Aorta (tissue), 5 donors: ENCODE results near the gene RIPOR1. TPM values are rescaled to one million over a fixed set of nuclear protein-coding genes. Genes with fewer than 3 reads are reported as not detected.
A peak's percentile ranks its signal among the peaks of the same experiment; 100 is the strongest.

Experiments used
- ATAC-seq: fragments of 200-7000 bp; cut with Tn5 transposase; one replicate; pipeline ENCODE4 v1.9.1; 2022; ENCODE audit warnings: moderate library complexity; ENCODE audit not compliant: low FRiP score
- DNase-seq, 2 donors: peaks; one replicate each; pipeline ENCODE4 v3.0.0-alpha.2; 2020
- H3K27ac ChIP-seq, 2 donors: one replicate each; pipeline ENCODE4 v1.5.1; 2013; ENCODE audit warnings: low read length in 2 of 2, mild to moderate bottlenecking in 2 of 2, moderate library complexity in 2 of 2, control low read depth in 1 of 2, inconsistent platforms in 1 of 2, low read depth in 1 of 2
- H3K27me3 ChIP-seq, 2 donors: one replicate each; pipeline ENCODE4 v1.6.1; 2013; ENCODE audit warnings: control low read depth in 1 of 2, low read length in 1 of 2, mild to moderate bottlenecking in 1 of 2, moderate library complexity in 1 of 2; ENCODE audit not compliant: insufficient read depth in 2 of 2, control insufficient read depth in 1 of 2
- H3K36me3 ChIP-seq, 2 donors: one replicate each; pipeline ENCODE4 v1.6.1; 2013; ENCODE audit warnings: control low read depth in 1 of 2, low read length in 1 of 2, mild to moderate bottlenecking in 1 of 2; ENCODE audit not compliant: insufficient read depth in 2 of 2, control insufficient read depth in 1 of 2
- H3K4me1 ChIP-seq, 2 donors: one replicate each; pipeline ENCODE4 v1.6.1; 2013; ENCODE audit warnings: low read length in 2 of 2, control low read depth in 1 of 2, mild to moderate bottlenecking in 1 of 2, moderate library complexity in 1 of 2; ENCODE audit not compliant: insufficient read depth in 2 of 2, control insufficient read depth in 1 of 2
- H3K4me3 ChIP-seq, 2 donors: one replicate each; pipeline ENCODE4 v1.5.1; 2013; ENCODE audit warnings: low read length in 2 of 2, control low read depth in 1 of 2, mild to moderate bottlenecking in 1 of 2
- H3K9me3 ChIP-seq: one replicate; pipeline ENCODE4 v1.6.1; 2013; ENCODE audit warnings: mild to moderate bottlenecking, low read length; ENCODE audit not compliant: control insufficient read depth
- WGBS, 2 donors: extraction: QIAGEN DNeasy Blood & Tissue Kit; methylation state at CpG; one replicate each; pipeline ENCODE4 v1.1.7; 2013; 5-methylcytosine and 5-hydroxymethylcytosine counted together
- intact Hi-C, 2 donors: fragments of 100-400 bp; cut with DNase I; formaldehyde crosslinking; loops; one replicate each; pipeline versions ENCODE4 v1.14.2 to v1.15.0; 2022
- polyA plus RNA-seq, 2 donors: library from polyadenylated mRNA; stranded (reverse); fragments of 200-250 nt; gene quantifications; one replicate each; pipeline ENCODE4 v1.2.3, GENCODE V29; 2013
- total RNA-seq, 2 donors: library from RNA; stranded (reverse); fragmentation: NEBNext Ultra II Directional; extraction: Animal tissue kit (Norgen Biotek cat#: 25700); gene quantifications; one replicate each; pipeline ENCODE4 v1.2.1, GENCODE V29; 2021
- donor health status: healthy with polysubstance abuse.
- donor health status: Bipolar disorder and iron deficiency.
- donor health status: DM: no; HTN: no; CAD: no.
- donor health status: DM: no; HTN: no; CAD: no.
- donor health status: DM: yes; HTN: yes; CAD: no.

RIPOR1 gene
- total and polyA plus RNA-seq, 4 donors, result 22.7 to 120 (median 85.5) TPM

- Histone ChIP-seq H3K27me3 (no peaks in the 10 kb centered on the region), H3K4me1 (no peaks in the 10 kb centered on the region), H3K4me3 (no peak overlapping the region), H3K27ac (no peak overlapping the region), H3K9me3 (no peaks in the 10 kb centered on the region), H3K36me3 (no peaks in the 10 kb centered on the region)
- intact Hi-C loops, result no loop called here
- DNase-seq (no peak), ATAC-seq (no peak)
Measured at GRCh38 chr16:67534431-67534830, 5.8 kb downstream of the RIPOR1 start.

GRCh38 chr16:67535201-67535600 lies 6.6 kb downstream of the RIPOR1 start:
- H3K27ac ChIP-seq, result no peak overlapping the region
- DNase-seq (no peak), ATAC-seq (no peak)
- H3K9me3 ChIP-seq, result no peaks in the 10 kb centered on the region
- no peak overlapping the region for H3K4me3 ChIP-seq
- intact Hi-C loops, result no loop called here
- H3K4me1 ChIP-seq, result no peaks in the 10 kb centered on the region
- no peaks in the 10 kb centered on the region for H3K27me3 ChIP-seq
- 93 to 96% methylated on average over 2 of the region's 2 CpGs for WGBS, 2 donors
- H3K36me3 ChIP-seq, result no peaks in the 10 kb centered on the region

- peak overlapping the region; percentile 4 to 66 for H3K4me3 ChIP-seq
- 0 to 1% methylated on average over 25 to 32 of the region's 32 CpGs for WGBS, 2 donors
- no peak overlapping the region for H3K27ac ChIP-seq
- intact Hi-C loops, result no loop called here
- H3K4me1 ChIP-seq, result no peaks in the 10 kb centered on the region
- ATAC-seq, result peak; percentile 83
- no peaks in the 10 kb centered on the region for H3K9me3 ChIP-seq
- H3K27me3 ChIP-seq, result no peaks in the 10 kb centered on the region
- DNase-seq, result peak; percentile 87 to 93
- no peaks in the 10 kb centered on the region for H3K36me3 ChIP-seq
Measured at GRCh38 chr16:67537270-67537635, 8.6 kb downstream of the RIPOR1 start.

GRCh38 chr16:67537636-67538591 lies 9.3 kb downstream of the RIPOR1 start:
- WGBS, 2 donors, result 3% methylated on average over 59 to 97 of the region's 97 CpGs
- Histone ChIP-seq H3K9me3 (no peaks in the 10 kb centered on the region), H3K4me3 (peak overlapping the region; percentile 14 to 66), H3K36me3 (no peaks in the 10 kb centered on the region), H3K4me1 (no peaks in the 10 kb centered on the region), H3K27ac (peak overlapping the region in 1 of 2 donors; percentile 19), H3K27me3 (no peaks in the 10 kb centered on the region)
- intact Hi-C loops, result no loop called here
- ATAC-seq (peak; percentile 67), DNase-seq (peak; percentile 74 to 89)

- DNase-seq, result no peak
- H3K4me1 ChIP-seq, result no peaks in the 10 kb centered on the region
Measured at GRCh38 chr16:67538666-67539101, 10.1 kb downstream of the RIPOR1 start.

GRCh38 chr16:67539271-67539670 lies 10.6 kb downstream of the RIPOR1 start:
- H3K27ac ChIP-seq, result no peak overlapping the region
- DNase-seq, result no peak
- no peak overlapping the region for H3K4me3 ChIP-seq

More at GRCh38 chr16:67538666-67539101, 10.1 kb downstream of the RIPOR1 start:
- H3K9me3 ChIP-seq, result no peaks in the 10 kb centered on the region
- intact Hi-C loops, result no loop called here
- H3K4me3 ChIP-seq, result no peak overlapping the region
- H3K27ac ChIP-seq, result peak overlapping the region in 1 of 2 donors; percentile 19
- ATAC-seq, result no peak
- H3K36me3 ChIP-seq, result no peaks in the 10 kb centered on the region
- 50 to 57% methylated on average over 17 to 23 of the region's 23 CpGs for WGBS, 2 donors
- no peaks in the 10 kb centered on the region for H3K27me3 ChIP-seq

GRCh38 chr16:67539691-67540635 lies 11.3 kb downstream of the RIPOR1 start:
- Histone ChIP-seq H3K36me3 (no peaks in the 10 kb centered on the region), H3K4me1 (no peaks in the 10 kb centered on the region), H3K27ac (no peak overlapping the region), H3K27me3 (no peaks in the 10 kb centered on the region), H3K9me3 (no peaks in the 10 kb centered on the region), H3K4me3 (no peak overlapping the region)
- 85 to 86% methylated on average over 27 of the region's 27 CpGs for WGBS, 2 donors
- ATAC-seq (no peak), DNase-seq (peak in 1 of 2 donors; percentile 73)
- intact Hi-C loops, result no loop called here

More at GRCh38 chr16:67539271-67539670, 10.6 kb downstream of the RIPOR1 start:
- H3K4me1 ChIP-seq, result no peaks in the 10 kb centered on the region
- whole genome bisulfite sequencing, 2 donors, result 71 to 75% methylated on average over 4 of the region's 4 CpGs
- no peaks in the 10 kb centered on the region for H3K36me3 ChIP-seq
- ATAC-seq, result no peak
- no peaks in the 10 kb centered on the region for H3K27me3 ChIP-seq
- intact Hi-C loops, result no loop called here
- no peaks in the 10 kb centered on the region for H3K9me3 ChIP-seq

- ATAC-seq (no peak), DNase-seq (no peak)
- no peaks in the 10 kb centered on the region for H3K27me3 ChIP-seq
- no peaks in the 10 kb centered on the region for H3K9me3 ChIP-seq
- H3K36me3 ChIP-seq, result peaks cover 0 to 2% of the 10 kb centered on the region in 2 donors
- H3K4me1 ChIP-seq, result no peaks in the 10 kb centered on the region
- 93 to 97% methylated on average over 1 of the region's 1 CpG for WGBS, 2 donors
- H3K4me3 ChIP-seq, result no peak overlapping the region
- no peak overlapping the region for H3K27ac ChIP-seq
- intact Hi-C loops, result no loop called here
Measured at GRCh38 chr16:67540756-67541155, 12.1 kb downstream of the RIPOR1 start.
